Measurements from ENCODE around the gene C6orf89.
A peak's percentile ranks its signal among the peaks of the same experiment; 100 is the strongest.

C6orf89 gene

GRCh38 chr6:36847991-36848390, 37.8 kb upstream of the C6orf89 start:
- H3K27me3 ChIP-seq (ENCODE audit: insufficient read depth, poor library complexity, severe bottlenecking), result no peaks in the 10 kb centered on the region
- no peak for DNase-seq (ENCODE audit: low read depth in 1 of 2, low spot score in 1 of 2)
- no peak overlapping the region for H3K27ac ChIP-seq (replicated peaks)
- no peak overlapping the region for H3K4me3 ChIP-seq (replicated peaks; ENCODE audit: insufficient read depth, low read length)
- no peak for TF ChIP-seq REST (IDR thresholded peaks at IDR 0.05; ENCODE audit: insufficient replicate concordance, low read depth)
- no peak for TF ChIP-seq SPI1 (IDR thresholded peaks at IDR 0.05; ENCODE audit: borderline replicate concordance, low read depth)
- TF ChIP-seq CTCF (IDR thresholded peaks at IDR 0.05; ENCODE audit: insufficient read depth, low read length), result no peak
- no peak for TF ChIP-seq POLR2AphosphoS5 (IDR thresholded peaks at IDR 0.05; ENCODE audit: low read depth)

GRCh38 chr6:36848658-36849441, 36.9 kb upstream of the C6orf89 start:
- peak in 1 of 2 experiments; percentile 61 for DNase-seq (ENCODE audit: low read depth in 1 of 2, low spot score in 1 of 2)
- TF ChIP-seq SPI1 (IDR thresholded peaks at IDR 0.05; ENCODE audit: borderline replicate concordance, low read depth), result no peak
- no peak for TF ChIP-seq GABPA (IDR thresholded peaks at IDR 0.05; ENCODE audit: low read depth)
- no peak for TF ChIP-seq POLR2AphosphoS5 (IDR thresholded peaks at IDR 0.05; ENCODE audit: low read depth)
- TF ChIP-seq REST (IDR thresholded peaks at IDR 0.05; ENCODE audit: insufficient replicate concordance, low read depth), result no peak
- TF ChIP-seq CTCF (IDR thresholded peaks at IDR 0.05; ENCODE audit: insufficient read depth, low read length), result no peak
- Histone ChIP-seq H3K4me3 (replicated peaks; ENCODE audit: insufficient read depth, low read length) (no peak overlapping the region), H3K27me3 (ENCODE audit: insufficient read depth, poor library complexity, severe bottlenecking) (no peaks in the 10 kb centered on the region), H3K27ac (replicated peaks) (peak overlapping the region; percentile 13; the same call in 1 of the 2 replicates)

GRCh38 chr6:36850021-36850420, 35.7 kb upstream of the C6orf89 start:
- Histone ChIP-seq H3K27ac (replicated peaks) (no peak overlapping the region; the same call in 1 of the 2 replicates), H3K4me3 (replicated peaks; ENCODE audit: insufficient read depth, low read length) (no peak overlapping the region), H3K27me3 (ENCODE audit: insufficient read depth, poor library complexity, severe bottlenecking) (no peaks in the 10 kb centered on the region)
- TF ChIP-seq SPI1 (IDR thresholded peaks at IDR 0.05; ENCODE audit: borderline replicate concordance, low read depth) (peak; percentile 54; the same call in 1 of the 2 replicates), POLR2AphosphoS5 (IDR thresholded peaks at IDR 0.05; ENCODE audit: low read depth) (no peak)
- DNase-seq (ENCODE audit: low read depth in 1 of 2, low spot score in 1 of 2), result peak in 1 of 2 experiments; percentile 30

- peak overlapping the region; percentile 65 for H3K27ac ChIP-seq (replicated peaks)
- H3K27me3 ChIP-seq (ENCODE audit: insufficient read depth, poor library complexity, severe bottlenecking), result no peaks in the 10 kb centered on the region
- no peak for TF ChIP-seq REST (IDR thresholded peaks at IDR 0.05; ENCODE audit: insufficient replicate concordance, low read depth)
- TF ChIP-seq GABPA (IDR thresholded peaks at IDR 0.05; ENCODE audit: low read depth), result no peak
- no peak for TF ChIP-seq SPI1 (IDR thresholded peaks at IDR 0.05; ENCODE audit: borderline replicate concordance, low read depth)
- TF ChIP-seq POLR2AphosphoS5 (IDR thresholded peaks at IDR 0.05; ENCODE audit: low read depth), result peak; percentile 12; the same call in 1 of the 2 replicates
- TF ChIP-seq CTCF (IDR thresholded peaks at IDR 0.05; ENCODE audit: insufficient read depth, low read length), result peak; percentile 79
- no peak overlapping the region for H3K4me3 ChIP-seq (replicated peaks; ENCODE audit: insufficient read depth, low read length)
- peak in 1 of 2 experiments; percentile 79 for DNase-seq (ENCODE audit: low read depth in 1 of 2, low spot score in 1 of 2)
Measured at GRCh38 chr6:36851149-36851614, 34.6 kb upstream of the C6orf89 start.

All from HL-60 (cell line).